ENCODE measurements around the gene DNAH11.

DNA sequence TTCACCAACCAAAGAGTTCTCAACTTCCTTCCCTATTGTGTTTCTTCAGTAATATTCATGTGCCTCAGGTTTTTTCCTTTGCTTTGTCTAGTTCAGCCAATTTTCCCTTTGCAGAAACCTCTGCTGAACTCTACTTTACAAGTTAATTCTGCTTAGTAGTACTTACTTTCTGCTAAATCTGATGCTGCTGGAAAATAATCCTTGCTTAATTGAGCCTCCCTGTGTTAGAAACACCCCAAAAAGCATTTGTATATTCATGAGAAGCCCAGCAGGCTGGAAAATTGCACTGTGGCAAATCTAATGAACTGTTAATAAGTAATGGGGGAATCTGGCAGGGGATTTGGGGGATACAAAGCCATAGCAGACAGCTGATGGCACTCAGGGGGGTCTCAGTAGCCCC lies 324.4 kb downstream of the DNAH11 start:
- TF ChIP-seq CTCF (IDR thresholded peaks at IDR 0.05 in 2 of 3, conservative IDR thresholded peaks at IDR 0.05 in 1 of 3; ENCODE audit: insufficient read depth in 2 of 3, low read depth in 1 of 3, low read length in 3 of 3): no peak
- TF ChIP-seq EGR1 (conservative IDR thresholded peaks at IDR 0.05): no peak
- TF ChIP-seq, protein P1, sequence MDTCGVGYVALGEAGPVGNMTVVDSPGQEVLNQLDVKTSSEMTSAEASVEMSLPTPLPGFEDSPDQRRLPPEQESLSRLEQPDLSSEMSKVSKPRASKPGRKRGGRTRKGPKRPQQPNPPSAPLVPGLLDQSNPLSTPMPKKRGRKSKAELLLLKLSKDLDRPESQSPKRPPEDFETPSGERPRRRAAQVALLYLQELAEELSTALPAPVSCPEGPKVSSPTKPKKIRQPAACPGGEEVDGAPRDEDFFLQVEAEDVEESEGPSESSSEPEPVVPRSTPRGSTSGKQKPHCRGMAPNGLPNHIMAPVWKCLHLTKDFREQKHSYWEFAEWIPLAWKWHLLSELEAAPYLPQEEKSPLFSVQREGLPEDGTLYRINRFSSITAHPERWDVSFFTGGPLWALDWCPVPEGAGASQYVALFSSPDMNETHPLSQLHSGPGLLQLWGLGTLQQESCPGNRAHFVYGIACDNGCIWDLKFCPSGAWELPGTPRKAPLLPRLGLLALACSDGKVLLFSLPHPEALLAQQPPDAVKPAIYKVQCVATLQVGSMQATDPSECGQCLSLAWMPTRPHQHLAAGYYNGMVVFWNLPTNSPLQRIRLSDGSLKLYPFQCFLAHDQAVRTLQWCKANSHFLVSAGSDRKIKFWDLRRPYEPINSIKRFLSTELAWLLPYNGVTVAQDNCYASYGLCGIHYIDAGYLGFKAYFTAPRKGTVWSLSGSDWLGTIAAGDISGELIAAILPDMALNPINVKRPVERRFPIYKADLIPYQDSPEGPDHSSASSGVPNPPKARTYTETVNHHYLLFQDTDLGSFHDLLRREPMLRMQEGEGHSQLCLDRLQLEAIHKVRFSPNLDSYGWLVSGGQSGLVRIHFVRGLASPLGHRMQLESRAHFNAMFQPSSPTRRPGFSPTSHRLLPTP (IDR thresholded peaks at IDR 0.05; ENCODE audit: borderline replicate concordance, extremely low read depth, insufficient read length): no peak
- TF ChIP-seq ZNF584 (CRISPR knock-in tag; IDR thresholded peaks at IDR 0.05; ENCODE audit: low read depth): no peak
- no peak for TF ChIP-seq HNRNPH1 (optimal IDR thresholded peaks at IDR 0.05; ENCODE audit: low read depth, low read length)
- TF ChIP-seq ARNT (IDR thresholded peaks at IDR 0.05): no peak
- TF ChIP-seq AFF4 (CRISPR knock-in tag; IDR thresholded peaks at IDR 0.05): no peak
- no peak for TF ChIP-seq EZH2 (IDR thresholded peaks at IDR 0.05; ENCODE audit: borderline replicate concordance, low read depth, low read length)
- TF ChIP-seq YY1 (IDR thresholded peaks at IDR 0.05; ENCODE audit: borderline replicate concordance in 1 of 3, control insufficient read depth in 1 of 3, extremely low read depth in 1 of 3, insufficient read depth in 3 of 3, insufficient read length in 1 of 3, insufficient replicate concordance in 2 of 3, low read depth in 1 of 3, low read length in 2 of 3): no peak
- TF ChIP-seq SOX6 (IDR thresholded peaks at IDR 0.05): no peak
- TF ChIP-seq, protein P2, sequence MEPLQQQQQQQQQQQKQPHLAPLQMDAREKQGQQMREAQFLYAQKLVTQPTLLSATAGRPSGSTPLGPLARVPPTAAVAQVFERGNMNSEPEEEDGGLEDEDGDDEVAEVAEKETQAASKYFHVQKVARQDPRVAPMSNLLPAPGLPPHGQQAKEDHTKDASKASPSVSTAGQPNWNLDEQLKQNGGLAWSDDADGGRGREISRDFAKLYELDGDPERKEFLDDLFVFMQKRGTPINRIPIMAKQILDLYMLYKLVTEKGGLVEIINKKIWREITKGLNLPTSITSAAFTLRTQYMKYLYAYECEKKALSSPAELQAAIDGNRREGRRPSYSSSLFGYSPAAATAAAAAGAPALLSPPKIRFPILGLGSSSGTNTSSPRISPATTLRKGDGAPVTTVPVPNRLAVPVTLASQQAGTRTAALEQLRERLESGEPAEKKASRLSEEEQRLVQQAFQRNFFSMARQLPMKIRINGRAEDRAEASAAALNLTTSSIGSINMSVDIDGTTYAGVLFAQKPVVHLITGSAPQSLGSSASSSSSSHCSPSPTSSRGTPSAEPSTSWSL (CRISPR knock-in tag; IDR thresholded peaks at IDR 0.05; ENCODE audit: borderline replicate concordance): no peak
- TF ChIP-seq ZBTB7A (IDR thresholded peaks at IDR 0.05; ENCODE audit: borderline replicate concordance, control insufficient read depth, low read depth, low read length): no peak
- TF ChIP-seq POLR2A (conservative IDR thresholded peaks at IDR 0.05): no peak

Measured in K562 (cell line).